H9 (cell line): Measurements from ENCODE around the gene TYSND1. TPM values are rescaled to one million over a fixed set of nuclear protein-coding genes. Genes with fewer than 3 reads are reported as not detected.

Experiments
- DNase-seq: peaks from one replicate; pipeline ENCODE4 v3.0.0-alpha.2; 2017
- H2AFZ ChIP-seq: one replicate; pipeline ENCODE4 v1.6.1; 2013; ENCODE audit warnings: mild to moderate bottlenecking, low read length, control low read depth, moderate library complexity
- H2AK5ac ChIP-seq: 2 replicates; pipeline ENCODE4 v1.6.1; 2013; ENCODE audit warnings: low read length, control low read depth, mixed read lengths; ENCODE audit not compliant: insufficient read length
- H2BK120ac ChIP-seq: one replicate; pipeline ENCODE4 v1.6.1; 2013; ENCODE audit warnings: low read depth, mild to moderate bottlenecking, low read length, control low read depth, inconsistent platforms; ENCODE audit not compliant: poor library complexity, severe bottlenecking
- H2BK12ac ChIP-seq: 2 replicates; pipeline ENCODE4 v1.6.1; 2013; ENCODE audit warnings: low read length, control low read depth, mixed read lengths, low read depth; ENCODE audit not compliant: insufficient read length
- H2BK15ac ChIP-seq: 2 replicates; pipeline ENCODE4 v1.6.1; 2013; ENCODE audit warnings: low read depth, low read length, control low read depth
- H2BK20ac ChIP-seq: one replicate; pipeline ENCODE4 v1.6.1; 2013; ENCODE audit warnings: low read depth, mild to moderate bottlenecking, low read length, control low read depth, inconsistent platforms; ENCODE audit not compliant: poor library complexity, severe bottlenecking
- H2BK5ac ChIP-seq: 2 replicates; pipeline ENCODE4 v1.6.1; 2013; ENCODE audit warnings: low read length, control low read depth, mixed read lengths; ENCODE audit not compliant: insufficient read length
- H3K14ac ChIP-seq: 2 replicates; pipeline ENCODE4 v1.6.1; 2013; ENCODE audit warnings: low read length, control low read depth; ENCODE audit not compliant: insufficient read depth
- H3K18ac ChIP-seq: 2 replicates; pipeline ENCODE4 v1.6.1; 2013; ENCODE audit warnings: low read depth, mild to moderate bottlenecking, mixed read lengths, low read length, control low read depth; ENCODE audit not compliant: insufficient read length
- H3K23ac ChIP-seq: 2 replicates; pipeline ENCODE4 v1.6.1; 2013; ENCODE audit warnings: low read length, control low read depth, mixed read lengths, low read depth; ENCODE audit not compliant: insufficient read length
- H3K23me2 ChIP-seq: 2 replicates; pipeline ENCODE4 v1.6.1; 2013; ENCODE audit warnings: low read depth, mild to moderate bottlenecking, mixed read lengths, low read length, control low read depth; ENCODE audit not compliant: insufficient read length, poor library complexity, severe bottlenecking
- H3K27ac ChIP-seq: 2 replicates; pipeline ENCODE4 v1.5.1; 2013; ENCODE audit warnings: low read length, control low read depth, mixed read lengths, low read depth; ENCODE audit not compliant: insufficient read length
- H3K27me3 ChIP-seq: 2 replicates; pipeline ENCODE4 v1.6.1; 2013; ENCODE audit warnings: low read length, control low read depth, inconsistent platforms; ENCODE audit not compliant: insufficient read depth
- H3K4ac ChIP-seq: 2 replicates; pipeline ENCODE4 v1.6.1; 2013; ENCODE audit warnings: low read depth, mild to moderate bottlenecking, control low read depth, inconsistent platforms, low read length, moderate library complexity
- H3K4me1 ChIP-seq: 2 replicates; pipeline ENCODE4 v1.6.1; 2013; ENCODE audit warnings: low read length, control low read depth, inconsistent platforms; ENCODE audit not compliant: insufficient read depth
- H3K4me2 ChIP-seq: 2 replicates; pipeline ENCODE4 v1.6.1; 2013; ENCODE audit warnings: low read length, control low read depth, mixed read lengths; ENCODE audit not compliant: insufficient read length, insufficient read depth
- H3K56ac ChIP-seq: 2 replicates; pipeline ENCODE4 v1.6.1; 2013; ENCODE audit warnings: low read depth, mild to moderate bottlenecking, mixed read lengths, low read length, control low read depth; ENCODE audit not compliant: insufficient read length
- H3K79me1 ChIP-seq: 2 replicates; pipeline ENCODE4 v1.6.1; 2013; ENCODE audit warnings: low read depth, mild to moderate bottlenecking, moderate library complexity, low read length, control low read depth, inconsistent platforms; ENCODE audit not compliant: insufficient read depth, poor library complexity, severe bottlenecking
- H3K79me2 ChIP-seq: 2 replicates; pipeline ENCODE4 v1.6.1; 2013; ENCODE audit warnings: low read length, control low read depth, inconsistent platforms; ENCODE audit not compliant: insufficient read depth
- H3K9ac ChIP-seq: 2 replicates; pipeline ENCODE4 v1.6.1; 2013; ENCODE audit warnings: low read length, control low read depth, mixed read lengths; ENCODE audit not compliant: insufficient read length; ENCODE audit errors: extremely low read depth
- H3K9me3 ChIP-seq: one replicate; pipeline ENCODE4 v1.6.1; 2013; ENCODE audit warnings: low read depth, low read length, inconsistent platforms; ENCODE audit not compliant: control insufficient read depth
- H3T11ph ChIP-seq: one replicate; pipeline ENCODE4 v1.6.1; 2013; ENCODE audit warnings: mild to moderate bottlenecking, low read length, control low read depth, inconsistent platforms
- H4K20me1 ChIP-seq: one replicate; pipeline ENCODE4 v1.6.1; 2013; ENCODE audit not compliant: control insufficient read depth, insufficient read length, insufficient read depth
- H4K5ac ChIP-seq: 2 replicates; pipeline ENCODE4 v1.6.1; 2013; ENCODE audit warnings: low read depth, mild to moderate bottlenecking, mixed read lengths, low read length, control low read depth; ENCODE audit not compliant: insufficient read length
- H4K8ac ChIP-seq: replicated peaks from 2 replicates; pipeline ENCODE4 v1.6.1; 2013; ENCODE audit warnings: low read length, control low read depth, mixed read lengths, low read depth; ENCODE audit not compliant: insufficient read length
- H4K91ac ChIP-seq: 2 replicates; pipeline ENCODE4 v1.6.1; 2013; ENCODE audit warnings: low read depth, mild to moderate bottlenecking, moderate library complexity, mixed read lengths, low read length, control low read depth; ENCODE audit not compliant: insufficient read length
- H3K27ac Mint-ChIP-seq, 3 experiments: 2 replicates in 2 of 3; 3 replicates in 1 of 3; pipeline ENCODE4 v1.8.0; 2020 to 2021; ENCODE audit warnings: mixed read lengths in 3 of 3, mild to moderate bottlenecking in 1 of 3, moderate library complexity in 1 of 3
- H3K27me3 Mint-ChIP-seq: 2 replicates; pipeline ENCODE4 v1.8.0; 2021; ENCODE audit warnings: low read depth, mild to moderate bottlenecking, moderate library complexity, mixed read lengths
- H3K36me3 Mint-ChIP-seq, 3 experiments: 2 replicates in 2 of 3; 3 replicates in 1 of 3; pipeline ENCODE4 v1.8.0; 2020 to 2021; ENCODE audit warnings: low read depth in 3 of 3, mixed read lengths in 3 of 3; ENCODE audit not compliant: insufficient read depth in 1 of 3
- H3K4me1 Mint-ChIP-seq, 2 experiments: 2 replicates each; pipeline ENCODE4 v1.8.0; 2020; ENCODE audit warnings: mixed read lengths in 2 of 2
- H3K4me3 Mint-ChIP-seq, 2 experiments: 2 replicates in 1 of 2; 3 replicates in 1 of 2; pipeline ENCODE4 v1.8.0; 2020 to 2021; ENCODE audit warnings: mild to moderate bottlenecking in 2 of 2, mixed read lengths in 2 of 2, moderate library complexity in 1 of 2
- H3K9me3 Mint-ChIP-seq, 2 experiments: 2 replicates in 1 of 2; 3 replicates in 1 of 2; pipeline ENCODE4 v1.8.0; 2020; ENCODE audit warnings: mild to moderate bottlenecking in 2 of 2, mixed read lengths in 2 of 2, moderate library complexity in 1 of 2
- CTCF ChIP-seq: fragments of 200-600 bp; sonication (generic); conservative IDR thresholded peaks from 3 replicates; pipeline ENCODE4 v1.8.0; 2021; ENCODE audit warnings: antibody characterized with exemption, mild to moderate bottlenecking
- WGBS: extraction: QIAGEN DNeasy Blood & Tissue Kit; methylation state at CpG from one replicate; pipeline ENCODE4 v1.1.7; 2013; ENCODE audit warnings: missing lambda C conversion rate, low lambda C conversion rate, mixed read lengths; ENCODE audit not compliant: insufficient read length; ENCODE audit errors: extremely low coverage; 5-methylcytosine and 5-hydroxymethylcytosine counted together
- total RNA-seq: library from RNA; stranded (reverse); gene quantifications from 2 replicates; pipeline ENCODE4 v1.2.1, GENCODE V29; 2021

The TYSND1 gene
- total RNA-seq, 1 experiment from 2014 or later, result 12.8 TPM

- WGBS, result no CpG with 5 or more reads among the region's 9 CpGs
- no peak overlapping the region for H3T11ph ChIP-seq
- no peak for TF ChIP-seq CTCF
- peaks cover 0 to 41% (median 10%) of the 10 kb centered on the region in 3 experiments; a peak in 3 of 7 replicates for H3K36me3 Mint-ChIP-seq
- H2BK5ac ChIP-seq, result no peak overlapping the region
- H2BK12ac ChIP-seq, result no peak overlapping the region
- H3K23ac ChIP-seq, result no peak overlapping the region
- no peak overlapping the region for H3K27ac ChIP-seq
- H3K56ac ChIP-seq, result no peak overlapping the region
- H3K27ac Mint-ChIP-seq, result no peak overlapping the region
- H3K9ac ChIP-seq, result no peak overlapping the region
- no peak for DNase-seq
- no peaks in the 10 kb centered on the region for H3K9me3 Mint-ChIP-seq
- no peaks in the 10 kb centered on the region for H3K79me1 ChIP-seq
- H3K18ac ChIP-seq, result no peak overlapping the region
- H3K27me3 Mint-ChIP-seq, result no peaks in the 10 kb centered on the region
- no peak overlapping the region for H3K4me3 Mint-ChIP-seq
- no peak overlapping the region for H4K91ac ChIP-seq
- 0 out of 2 replicates have a peak, but pooled peaks cover 3% of the 10 kb centered on the region for H3K4me1 ChIP-seq
- H3K14ac ChIP-seq, result no peak overlapping the region
- no peak overlapping the region for H3K4ac ChIP-seq
- H3K23me2 ChIP-seq, result no peaks in the 10 kb centered on the region
- no peak overlapping the region for H2AK5ac ChIP-seq
- no peaks in the 10 kb centered on the region for H4K20me1 ChIP-seq
- no peak overlapping the region for H4K8ac ChIP-seq
- H3K9me3 ChIP-seq, result no peaks in the 10 kb centered on the region
- no peak overlapping the region for H3K4me2 ChIP-seq
- H2AFZ ChIP-seq, result no peak overlapping the region
- H4K5ac ChIP-seq, result no peak overlapping the region
- no peak overlapping the region for H2BK120ac ChIP-seq
- no peak overlapping the region for H2BK20ac ChIP-seq
- H2BK15ac ChIP-seq, result no peak overlapping the region
- H3K79me2 ChIP-seq, result no peaks in the 10 kb centered on the region
- no peaks in the 10 kb centered on the region for H3K27me3 ChIP-seq
- peaks cover 3 to 6% of the 10 kb centered on the region in 2 experiments; a peak in 2 of 4 replicates for H3K4me1 Mint-ChIP-seq
Measured at GRCh38 chr10:70093335-70093944, 53.1 kb downstream of the TYSND1 start.
